ENCODE results near the gene PSRC1.

DNA sequence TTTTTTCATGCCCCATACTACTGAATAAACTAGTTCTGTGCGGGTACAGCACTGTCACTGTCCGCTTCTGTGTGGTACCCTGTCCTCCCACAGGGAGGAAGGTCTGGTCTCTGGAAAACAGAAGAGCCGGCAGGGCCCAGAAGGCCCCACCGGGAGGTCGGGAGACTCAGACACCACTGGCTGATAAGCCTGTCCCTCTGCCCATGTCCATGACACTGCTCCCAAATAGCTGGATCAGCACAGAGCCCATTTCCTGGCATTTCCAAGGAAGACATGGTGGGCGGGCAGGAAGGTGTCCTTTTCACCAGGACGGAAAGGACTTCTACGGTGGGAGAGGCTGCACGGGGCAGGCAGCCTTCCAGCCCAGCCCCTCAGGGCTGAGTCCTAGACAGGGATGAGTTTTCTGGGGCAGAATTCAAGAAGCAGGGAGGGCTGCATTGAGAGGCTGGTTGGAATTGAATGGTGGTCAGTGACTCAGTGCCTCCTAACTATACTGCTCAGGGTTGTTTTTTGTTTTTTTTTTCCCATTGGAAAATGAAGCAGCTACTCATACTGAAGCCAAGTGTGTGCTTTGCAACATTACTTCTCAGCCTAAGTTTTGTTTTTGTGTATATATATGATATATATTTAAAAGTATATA is 7.1 kb downstream of the PSRC1 start:
- TF ChIP-seq, protein P1, sequence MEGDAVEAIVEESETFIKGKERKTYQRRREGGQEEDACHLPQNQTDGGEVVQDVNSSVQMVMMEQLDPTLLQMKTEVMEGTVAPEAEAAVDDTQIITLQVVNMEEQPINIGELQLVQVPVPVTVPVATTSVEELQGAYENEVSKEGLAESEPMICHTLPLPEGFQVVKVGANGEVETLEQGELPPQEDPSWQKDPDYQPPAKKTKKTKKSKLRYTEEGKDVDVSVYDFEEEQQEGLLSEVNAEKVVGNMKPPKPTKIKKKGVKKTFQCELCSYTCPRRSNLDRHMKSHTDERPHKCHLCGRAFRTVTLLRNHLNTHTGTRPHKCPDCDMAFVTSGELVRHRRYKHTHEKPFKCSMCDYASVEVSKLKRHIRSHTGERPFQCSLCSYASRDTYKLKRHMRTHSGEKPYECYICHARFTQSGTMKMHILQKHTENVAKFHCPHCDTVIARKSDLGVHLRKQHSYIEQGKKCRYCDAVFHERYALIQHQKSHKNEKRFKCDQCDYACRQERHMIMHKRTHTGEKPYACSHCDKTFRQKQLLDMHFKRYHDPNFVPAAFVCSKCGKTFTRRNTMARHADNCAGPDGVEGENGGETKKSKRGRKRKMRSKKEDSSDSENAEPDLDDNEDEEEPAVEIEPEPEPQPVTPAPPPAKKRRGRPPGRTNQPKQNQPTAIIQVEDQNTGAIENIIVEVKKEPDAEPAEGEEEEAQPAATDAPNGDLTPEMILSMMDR (IDR thresholded peaks at IDR 0.05; ENCODE audit: low read depth, low read length) = no peak
- TF ChIP-seq MYC (IDR thresholded peaks at IDR 0.05; ENCODE audit: low read depth, low read length) (no peak), POLR2A (IDR thresholded peaks at IDR 0.05; ENCODE audit: extremely low read depth, insufficient read length) (no peak)

Data from NB4 (cell line).